Measurements from ENCODE around the gene PPARG.

The PPARG gene

DNA sequence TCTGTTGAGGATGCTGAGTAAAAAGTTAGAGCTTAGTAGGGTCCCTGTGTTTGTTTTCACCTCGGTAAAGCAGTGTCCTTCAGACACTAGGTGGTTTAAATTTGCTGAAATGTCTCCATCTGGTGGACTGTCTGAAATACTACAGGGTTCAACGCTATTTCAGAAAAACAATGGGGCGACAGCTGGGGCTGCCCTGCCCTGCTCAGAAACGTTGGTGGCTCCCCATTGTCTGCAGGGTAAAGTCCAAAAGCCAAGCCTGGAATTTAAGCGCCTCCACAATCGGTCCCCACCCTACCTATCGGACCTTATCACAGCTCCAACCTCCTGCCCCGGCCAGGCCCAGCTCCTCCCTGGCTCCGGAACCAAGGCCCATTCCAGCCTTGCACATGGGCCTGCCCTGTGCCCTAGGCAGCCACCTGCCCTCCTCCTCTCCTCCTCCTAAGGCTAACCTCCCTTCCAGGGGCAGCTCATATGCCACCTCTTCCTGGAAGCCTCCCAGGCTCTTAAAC is 191.1 kb downstream of the PPARG start:
- no peak for DNase-seq (ENCODE audit: low read depth in 2 of 2, low spot score in 1 of 2)

DNA sequence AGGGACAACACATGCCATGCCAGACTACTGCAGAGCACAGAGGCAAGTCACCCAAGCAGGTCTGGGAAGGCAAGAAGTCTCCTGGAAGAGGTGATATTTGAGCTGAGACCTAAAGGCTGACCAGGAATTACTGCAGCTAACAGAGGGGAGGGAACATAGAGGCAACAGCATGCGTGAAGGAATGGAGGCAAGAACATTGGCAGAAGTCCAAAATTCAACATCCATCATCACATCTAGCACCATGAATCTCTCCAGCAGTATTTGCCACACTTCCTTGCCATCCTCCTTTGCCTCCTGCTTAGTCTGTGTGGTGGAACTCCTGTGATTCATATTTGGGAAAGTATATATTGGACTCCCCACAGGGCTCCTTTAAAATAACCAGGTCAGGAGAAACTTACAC is 194.5 kb downstream of the PPARG start:
- no peak for DNase-seq (ENCODE audit: low read depth in 2 of 2, low spot score in 1 of 2)

DNA sequence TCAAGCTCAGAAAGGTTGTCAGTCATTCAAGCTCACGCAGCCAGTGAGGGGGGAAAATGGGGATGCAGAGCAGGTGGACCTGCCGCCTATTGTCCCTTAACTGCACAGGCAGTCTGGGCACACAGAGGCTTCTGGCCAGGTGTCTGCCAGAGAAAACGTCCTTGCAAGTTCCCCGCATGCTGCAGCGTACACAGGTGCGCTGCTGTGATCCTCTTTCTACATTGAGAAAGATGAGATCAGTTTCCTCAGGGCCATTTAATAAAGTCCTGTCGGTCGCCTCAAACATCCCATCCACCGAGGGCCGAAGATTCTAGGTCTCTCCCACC is 195.0 kb downstream of the PPARG start:
- DNase-seq (ENCODE audit: low read depth in 2 of 2, low spot score in 1 of 2): no peak

All from stimulated activated CD8-positive, alpha-beta memory T cell treated with anti-CD3 and anti-CD28 coated beads, Interleukin-4, amount 100 ng/mL, for 4 hours (primary cell).